Kidney (tissue), 14 donors: ENCODE measurements around the gene IGFL3. TPM values are rescaled to one million over a fixed set of nuclear protein-coding genes. Genes with fewer than 3 reads are reported as not detected.
A peak's percentile ranks its signal among the peaks of the same experiment; 100 is the strongest.

Source experiments
- DNase-seq, 5 donors: peaks; one replicate each; pipeline ENCODE4 v3.0.0-alpha.2; 2013 to 2020
- FAIRE-seq: peaks from 2 replicates; lab custom pipeline; 2012; peaks lifted over from hg19 to GRCh38; lab: Jason Lieb, UNC
- H3K27ac ChIP-seq, 2 donors: one replicate each; pipeline ENCODE4 v1.7.0; 2013; ENCODE audit warnings: low read depth in 2 of 2, low read length in 2 of 2, inconsistent platforms in 1 of 2
- H3K27me3 ChIP-seq: one replicate; pipeline ENCODE4 v1.7.1; 2013; ENCODE audit warnings: low read length, inconsistent platforms; ENCODE audit not compliant: control insufficient read depth, insufficient read depth
- H3K36me3 ChIP-seq, 3 donors: one replicate each; pipeline versions ENCODE4 v1.7.0 to v1.7.1; 2013; ENCODE audit warnings: low read length in 3 of 3, control low read depth in 1 of 3, inconsistent platforms in 1 of 3; ENCODE audit not compliant: insufficient read depth in 3 of 3, control insufficient read depth in 2 of 3
- H3K4me1 ChIP-seq, 3 donors: one replicate each; pipeline versions ENCODE4 v1.7.0 to v1.7.1; 2013; ENCODE audit warnings: low read length in 3 of 3, inconsistent platforms in 1 of 3, low read depth in 1 of 3; ENCODE audit not compliant: control insufficient read depth in 2 of 3, insufficient read depth in 2 of 3
- H3K4me3 ChIP-seq, 3 donors: one replicate each; pipeline versions ENCODE4 v1.7.0 to v1.8.1; 2013; ENCODE audit warnings: low read length in 3 of 3, control low read depth in 1 of 3, inconsistent platforms in 1 of 3
- H3K9ac ChIP-seq, 3 donors: one replicate each; pipeline versions ENCODE4 v1.7.0 to v1.7.1; 2013; ENCODE audit warnings: low read length in 3 of 3, control low read depth in 1 of 3, inconsistent platforms in 1 of 3
- H3K9me3 ChIP-seq, 3 donors: one replicate each; pipeline versions ENCODE4 v1.7.0 to v1.7.1; 2013; ENCODE audit warnings: low read length in 3 of 3, control low read depth in 1 of 3, inconsistent platforms in 1 of 3; ENCODE audit not compliant: control insufficient read depth in 2 of 3, insufficient read depth in 1 of 3
- intact Hi-C: fragments of 100-400 bp; cut with DNase I; formaldehyde crosslinking; loops from one replicate; pipeline ENCODE4 v1.11.1; 2022
- polyA plus RNA-seq: library from polyadenylated mRNA; stranded (reverse); fragments of 350-450 nt; fragmentation: Illumina TruSeq; extraction: RNeasy Lipid Tissue Mini Kit (QIAGEN cat#74804); gene quantifications from one replicate; pipeline ENCODE4 v1.2.3, GENCODE V29; 2014; ENCODE audit warnings: low read depth, low replicate concordance; ENCODE audit not compliant: insufficient read depth
- total RNA-seq: library from RNA; stranded (reverse); fragmentation: NEBNext Ultra II Directional; extraction: Animal tissue kit (Norgen Biotek cat#: 25700); gene quantifications from one replicate; pipeline ENCODE4 v1.2.1, GENCODE V29; 2021
- TF ChIP-seq, protein P1 (sequence below): IDR thresholded peaks from 3 replicates; pipeline ENCODE4 v1.5.1; 2012; ENCODE audit warnings: mild to moderate bottlenecking, moderate library complexity, borderline replicate concordance; ENCODE audit not compliant: insufficient read depth; ENCODE audit errors: extremely low read depth
- donor health status: control.
- donor health status: control.
- donor health status: control.
- donor health status: control.
- donor health status: control.
- donor health status: DM: yes; HTN: yes; CAD: no.
- donor health status: Normal renal cell carcinoma (clear cell type).

Gene IGFL3
- total and polyA plus RNA-seq, 2 donors from 2014 or later: not detected

DNA sequence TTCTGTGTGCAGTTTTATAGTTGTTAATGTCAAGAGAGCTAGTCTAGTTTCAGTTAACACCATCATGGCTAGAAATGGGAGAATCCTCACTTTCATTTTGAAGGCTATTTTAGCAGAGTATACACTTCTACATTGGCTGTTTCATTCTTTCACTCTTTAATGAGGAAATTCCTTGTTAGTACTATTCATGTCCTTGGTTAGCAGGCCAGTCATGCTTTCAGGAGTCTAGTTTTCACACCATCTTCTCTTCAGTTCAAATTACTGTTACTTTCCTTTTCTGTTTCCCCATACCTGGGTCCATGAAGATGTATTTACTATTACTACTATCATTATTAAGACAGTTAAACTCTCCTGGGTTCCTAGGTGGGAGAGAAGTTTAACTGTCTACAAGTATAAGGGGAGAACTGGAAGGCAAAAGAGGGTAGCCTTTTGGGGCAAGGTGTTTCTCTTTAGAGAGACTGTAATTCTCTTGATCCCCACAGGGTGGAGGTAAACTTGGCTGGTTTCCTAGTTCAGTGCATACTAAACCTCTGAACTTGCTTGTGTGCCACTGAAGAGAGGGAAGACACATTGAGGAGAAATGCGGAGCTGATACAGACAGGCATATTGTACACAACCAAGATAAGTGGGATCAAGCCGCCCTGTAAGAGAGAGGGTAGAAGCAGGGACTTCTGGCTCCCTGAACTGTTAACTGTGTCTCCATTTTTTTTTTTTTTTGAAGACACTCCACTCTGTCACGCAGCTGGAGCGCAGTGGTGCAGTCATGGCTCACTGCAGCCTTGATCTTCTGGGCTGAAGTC is 42.4 kb downstream of the IGFL3 start:
- Histone ChIP-seq H3K27ac (no peak overlapping the region), H3K27me3 (peaks cover 9% of the 10 kb centered on the region), H3K36me3 (no peaks in the 10 kb centered on the region), H3K4me1 (peaks cover 0 to 1% (median 0%) of the 10 kb centered on the region in 3 donors), H3K9ac (no peak overlapping the region), H3K4me3 (no peak overlapping the region), H3K9me3 (no peaks in the 10 kb centered on the region)
- intact Hi-C loops: no loop called here
- DNase-seq: peak in 2 of 5 donors; percentile 24 to 47
- TF ChIP-seq, protein P1, sequence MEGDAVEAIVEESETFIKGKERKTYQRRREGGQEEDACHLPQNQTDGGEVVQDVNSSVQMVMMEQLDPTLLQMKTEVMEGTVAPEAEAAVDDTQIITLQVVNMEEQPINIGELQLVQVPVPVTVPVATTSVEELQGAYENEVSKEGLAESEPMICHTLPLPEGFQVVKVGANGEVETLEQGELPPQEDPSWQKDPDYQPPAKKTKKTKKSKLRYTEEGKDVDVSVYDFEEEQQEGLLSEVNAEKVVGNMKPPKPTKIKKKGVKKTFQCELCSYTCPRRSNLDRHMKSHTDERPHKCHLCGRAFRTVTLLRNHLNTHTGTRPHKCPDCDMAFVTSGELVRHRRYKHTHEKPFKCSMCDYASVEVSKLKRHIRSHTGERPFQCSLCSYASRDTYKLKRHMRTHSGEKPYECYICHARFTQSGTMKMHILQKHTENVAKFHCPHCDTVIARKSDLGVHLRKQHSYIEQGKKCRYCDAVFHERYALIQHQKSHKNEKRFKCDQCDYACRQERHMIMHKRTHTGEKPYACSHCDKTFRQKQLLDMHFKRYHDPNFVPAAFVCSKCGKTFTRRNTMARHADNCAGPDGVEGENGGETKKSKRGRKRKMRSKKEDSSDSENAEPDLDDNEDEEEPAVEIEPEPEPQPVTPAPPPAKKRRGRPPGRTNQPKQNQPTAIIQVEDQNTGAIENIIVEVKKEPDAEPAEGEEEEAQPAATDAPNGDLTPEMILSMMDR: peak; percentile 71
- FAIRE-seq: no peak

GRCh38 chr19:46080561-46080960 is 43.9 kb downstream of the IGFL3 start:
- intact Hi-C loops: no loop called here
- H3K9me3 ChIP-seq: no peaks in the 10 kb centered on the region
- no peak for DNase-seq
- no peak overlapping the region for H3K27ac ChIP-seq
- peaks cover 0 to 3% (median 0%) of the 10 kb centered on the region in 3 donors for H3K4me1 ChIP-seq
- no peak for FAIRE-seq
- TF ChIP-seq, protein P1: no peak
- H3K27me3 ChIP-seq: peaks cover 22% of the 10 kb centered on the region
- H3K9ac ChIP-seq: no peak overlapping the region
- H3K36me3 ChIP-seq: no peaks in the 10 kb centered on the region
- no peak overlapping the region for H3K4me3 ChIP-seq

GRCh38 chr19:46079576-46079975 is 44.9 kb downstream of the IGFL3 start:
- intact Hi-C loops: loop anchor here (5.0 kb wide), 1 partner anchor 108 kb away; no protein-coding TSS in a partner anchor
- peaks cover 0 to 3% (median 0%) of the 10 kb centered on the region in 3 donors for H3K4me1 ChIP-seq
- H3K27ac ChIP-seq: no peak overlapping the region
- no peak overlapping the region for H3K4me3 ChIP-seq
- peaks cover 27% of the 10 kb centered on the region for H3K27me3 ChIP-seq
- TF ChIP-seq, protein P1: no peak
- DNase-seq: no peak
- H3K36me3 ChIP-seq: no peaks in the 10 kb centered on the region
- no peaks in the 10 kb centered on the region for H3K9me3 ChIP-seq
- no peak overlapping the region for H3K9ac ChIP-seq
- no peak for FAIRE-seq
